Hindlimb muscle (tissue), 1 donor: ENCODE measurements around the gene KCTD11. TPM values are rescaled to one million over a fixed set of nuclear protein-coding genes. Genes with fewer than 3 reads are reported as not detected.

Source experiments
- DNase-seq: peaks from one replicate; pipeline ENCODE4 v3.0.0-alpha.2; 2013
- polyA plus RNA-seq: library from polyadenylated mRNA; unstranded; fragments of 120-200 nt; gene quantifications from one replicate; pipeline ENCODE4 v1.2.1, GENCODE V29; 2013; ENCODE audit not compliant: insufficient read length

KCTD11 gene
- polyA plus RNA-seq, 1 donor: 8.9 TPM

DNA sequence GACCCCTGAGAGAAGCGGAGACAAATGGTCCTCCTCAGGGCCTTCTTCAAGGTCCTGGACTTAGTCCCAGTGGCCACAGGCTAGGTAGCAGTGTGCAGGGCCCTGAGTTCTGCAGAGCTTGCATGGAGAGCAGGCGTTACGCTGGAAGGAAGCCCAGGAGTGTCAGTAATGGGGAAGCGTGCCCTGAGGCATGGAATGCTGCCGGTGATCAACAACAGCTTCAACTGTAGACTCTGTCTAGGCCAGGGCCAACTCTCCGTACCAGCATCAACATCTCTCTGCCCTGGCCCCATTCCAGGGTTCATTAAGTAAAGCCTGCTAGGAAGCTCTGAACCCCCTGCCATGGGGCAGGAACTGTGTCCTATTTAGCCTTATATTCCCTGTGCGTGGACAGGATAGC is 28.4 kb downstream of the KCTD11 start:
- DNase-seq: no peak

DNA sequence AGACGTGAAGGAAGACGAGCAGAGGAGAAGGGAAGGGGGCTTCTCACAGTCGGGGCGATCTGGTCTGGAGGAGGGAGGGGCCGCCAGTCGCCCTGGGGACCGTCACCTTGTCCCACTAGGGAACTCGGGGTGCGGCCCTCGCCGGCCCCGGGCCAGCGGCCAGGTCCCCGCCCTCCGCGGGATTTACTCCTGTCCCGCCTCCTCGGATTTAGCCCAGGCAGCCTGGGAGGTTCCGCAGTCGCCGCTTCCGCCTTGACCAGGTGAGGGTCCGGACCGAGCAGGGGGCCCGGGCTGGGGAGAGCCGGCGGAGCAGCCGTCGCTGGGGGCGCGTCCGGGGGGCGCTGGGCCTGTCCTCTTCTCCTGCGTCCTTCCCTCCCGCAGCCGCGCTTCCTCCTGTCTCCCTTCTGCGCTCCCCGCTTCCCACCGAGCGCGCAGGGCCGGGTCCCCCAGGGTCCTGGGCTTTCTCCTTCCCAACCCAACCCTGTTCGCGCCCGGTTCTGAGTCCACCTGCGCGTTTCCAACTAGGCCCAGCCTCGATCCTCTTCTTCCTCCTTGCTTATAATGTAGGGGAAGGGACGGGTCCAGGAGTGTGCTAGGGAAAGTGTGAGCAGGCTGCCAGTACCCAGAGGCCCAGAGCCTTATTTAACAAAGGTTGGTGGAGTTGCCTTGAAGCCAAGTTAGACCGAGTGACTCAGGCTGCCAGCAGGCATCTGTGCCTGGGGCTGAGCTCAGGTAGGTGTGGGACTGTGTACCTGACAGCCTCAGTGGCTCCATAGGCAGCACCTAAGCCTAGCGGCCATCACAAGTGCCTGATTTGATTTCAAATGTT is 29.1 kb downstream of the KCTD11 start, which contains the start of gene TNK1:
Gene TNK1 (plus strand): TSS at position 235 of the 829 bp plus-strand sequence. CDS start 1,838 bp downstream, outside the sequence.
- no peak for DNase-seq

DNA sequence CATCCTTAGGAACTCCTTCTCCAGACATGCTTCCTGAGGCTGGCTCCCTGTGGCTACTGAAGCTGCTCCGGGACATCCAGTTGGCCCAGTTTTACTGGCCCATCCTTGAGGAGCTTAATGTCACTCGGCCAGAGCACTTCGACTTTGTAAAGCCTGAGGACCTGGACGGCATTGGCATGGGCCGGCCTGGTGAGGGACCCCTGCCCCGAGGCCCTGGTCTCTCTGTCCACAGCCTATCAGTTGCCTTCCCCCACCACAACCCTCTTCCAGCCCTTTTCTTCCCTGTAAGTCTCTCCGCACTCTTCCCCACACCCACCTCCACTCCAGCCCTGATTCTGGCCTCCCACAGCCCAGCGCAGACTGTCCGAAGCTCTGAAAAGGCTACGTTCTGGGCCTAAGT is 30.9 kb downstream of the KCTD11 start:
- no peak for DNase-seq

DNA sequence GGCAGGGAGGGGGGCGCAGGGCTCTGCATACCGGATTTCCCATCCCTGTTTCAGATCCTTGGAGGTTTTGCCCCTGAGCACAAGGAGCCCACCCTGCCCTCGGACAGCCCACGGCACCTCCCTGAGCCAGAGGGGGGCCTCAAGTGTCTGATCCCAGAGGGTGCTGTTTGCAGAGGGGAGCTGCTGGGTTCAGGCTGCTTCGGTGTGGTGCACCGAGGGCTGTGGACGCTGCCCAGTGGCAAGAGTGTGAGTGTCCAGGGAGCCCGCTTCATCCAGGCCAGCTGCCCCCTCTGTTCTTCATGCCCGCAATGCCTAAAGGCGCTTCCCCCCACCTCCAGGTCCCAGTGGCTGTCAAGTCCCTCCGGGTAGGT is 31.4 kb downstream of the KCTD11 start:
- no peak for DNase-seq

DNA sequence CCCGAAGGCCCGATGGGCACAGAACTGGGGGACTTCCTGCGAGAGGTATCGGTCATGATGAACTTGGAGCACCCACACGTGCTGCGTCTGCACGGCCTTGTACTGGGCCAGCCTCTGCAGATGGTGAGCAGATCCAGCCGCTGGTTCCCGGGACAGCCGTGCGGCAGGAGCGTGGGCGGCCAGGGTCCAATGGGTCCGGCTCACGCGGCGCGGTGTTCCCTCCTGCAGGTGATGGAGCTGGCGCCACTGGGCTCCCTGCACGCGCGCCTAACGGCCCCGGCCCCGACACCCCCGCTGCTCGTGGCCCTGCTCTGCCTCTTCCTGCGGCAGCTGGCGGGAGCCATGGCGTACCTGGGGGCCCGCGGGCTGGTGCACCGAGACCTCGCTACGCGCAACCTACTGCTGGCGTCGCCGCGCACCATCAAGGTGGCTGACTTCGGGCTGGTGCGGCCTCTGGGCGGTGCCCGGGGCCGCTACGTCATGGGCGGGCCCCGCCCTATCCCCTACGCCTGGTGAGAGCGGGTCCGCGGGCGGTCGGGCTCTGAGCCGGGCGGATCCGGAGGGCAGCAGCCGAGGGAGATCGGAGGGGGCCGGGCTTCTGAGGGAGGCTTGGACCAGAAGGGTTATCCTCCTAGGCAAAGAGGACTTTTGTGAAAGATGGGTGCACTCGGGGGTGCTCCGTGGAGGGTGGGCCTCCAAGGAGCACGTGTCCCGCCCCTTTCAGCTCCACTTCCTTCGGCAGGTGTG is 32.0 kb downstream of the KCTD11 start:
- no peak for DNase-seq

DNA sequence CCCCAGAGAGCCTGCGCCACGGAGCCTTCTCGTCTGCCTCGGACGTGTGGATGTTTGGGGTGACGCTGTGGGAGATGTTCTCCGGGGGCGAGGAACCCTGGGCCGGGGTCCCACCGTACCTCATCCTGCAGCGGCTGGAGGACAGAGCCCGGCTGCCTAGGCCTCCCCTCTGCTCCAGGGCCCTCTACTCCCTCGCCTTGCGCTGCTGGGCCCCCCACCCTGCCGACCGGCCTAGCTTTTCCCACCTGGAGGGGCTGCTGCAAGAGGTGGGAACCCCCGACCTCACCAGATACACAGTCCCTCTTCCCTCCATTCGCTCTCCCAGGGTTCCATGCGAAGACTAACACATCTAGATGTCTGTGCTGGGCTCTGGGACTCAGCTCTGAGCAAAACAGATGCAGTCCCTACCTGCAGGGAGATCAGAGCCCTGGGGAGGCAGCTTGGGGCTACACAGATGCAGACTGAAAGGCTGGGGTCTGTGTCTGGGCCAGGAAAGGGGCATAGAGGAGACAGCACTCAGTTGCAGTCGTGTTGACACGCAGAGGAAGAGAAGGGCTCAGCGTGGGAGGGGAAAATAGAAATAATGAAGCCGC is 32.6 kb downstream of the KCTD11 start:
- no peak for DNase-seq

DNA sequence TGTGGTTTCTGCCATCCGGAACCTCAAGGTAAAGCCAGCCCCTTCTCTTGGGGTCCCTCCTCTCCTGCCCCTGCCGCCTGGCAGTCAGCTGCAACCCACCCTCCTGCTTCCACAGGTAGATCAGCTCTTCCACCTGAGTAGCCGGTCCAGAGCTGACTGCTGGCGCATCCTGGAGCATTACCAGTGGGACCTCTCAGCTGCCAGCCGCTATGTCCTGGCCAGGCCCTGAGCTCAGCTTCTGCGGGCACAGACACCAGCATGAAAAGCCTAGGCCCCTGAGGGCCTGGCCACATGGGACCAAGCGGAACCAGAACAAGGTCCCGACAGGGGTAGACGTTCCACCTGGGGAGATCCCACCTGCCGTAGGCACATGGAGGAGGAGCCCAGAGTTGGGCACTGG is 36.9 kb downstream of the KCTD11 start:
- no peak for DNase-seq

DNA sequence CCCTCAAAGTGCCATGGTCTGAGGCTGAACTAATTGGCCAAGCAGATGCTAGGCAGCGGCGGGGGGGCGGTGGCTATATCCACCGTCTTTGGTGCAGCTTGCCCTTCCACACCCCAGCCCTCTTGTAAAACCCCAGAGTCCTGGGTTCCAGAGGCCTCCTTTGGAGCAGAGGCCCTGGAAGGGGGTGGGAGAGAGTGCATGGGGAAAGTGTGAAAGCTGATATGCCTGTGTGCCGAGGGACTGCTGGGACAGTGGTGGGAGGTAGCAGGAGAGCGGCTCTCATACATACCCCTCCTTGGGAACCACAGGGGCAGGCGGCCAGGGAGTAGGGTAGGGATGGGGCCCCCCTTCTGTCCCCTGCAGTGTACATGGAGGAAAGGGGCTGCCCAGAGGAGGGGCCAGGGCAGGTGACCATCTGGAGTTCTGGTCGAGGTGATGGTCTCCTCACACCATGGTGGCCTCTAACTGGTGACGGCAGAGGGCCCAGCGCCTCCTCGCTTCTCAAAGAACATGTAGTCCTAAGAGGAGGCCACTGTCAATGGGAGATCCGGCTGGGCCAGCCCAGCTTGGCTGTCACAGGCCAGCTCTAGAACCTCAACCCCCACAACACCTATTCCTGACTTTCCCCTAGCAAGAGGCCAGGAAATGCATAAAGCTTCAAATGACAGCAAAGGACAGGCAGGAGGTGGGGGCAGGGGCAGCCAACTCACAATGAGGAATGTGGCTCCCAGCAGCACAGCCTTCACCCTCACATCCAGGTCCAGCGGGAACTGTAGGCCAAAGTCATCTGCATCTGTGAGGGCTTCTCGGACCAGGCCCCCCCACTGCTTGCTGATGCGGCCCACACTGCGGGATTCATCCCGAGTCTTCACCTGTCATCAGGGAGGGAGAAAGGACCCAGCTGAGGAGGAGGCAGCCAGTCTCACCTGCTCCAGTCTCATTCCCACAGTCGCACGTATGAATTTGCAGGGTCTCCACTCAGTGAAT is 38.3 kb downstream of the KCTD11 start:
- no peak for DNase-seq

DNA sequence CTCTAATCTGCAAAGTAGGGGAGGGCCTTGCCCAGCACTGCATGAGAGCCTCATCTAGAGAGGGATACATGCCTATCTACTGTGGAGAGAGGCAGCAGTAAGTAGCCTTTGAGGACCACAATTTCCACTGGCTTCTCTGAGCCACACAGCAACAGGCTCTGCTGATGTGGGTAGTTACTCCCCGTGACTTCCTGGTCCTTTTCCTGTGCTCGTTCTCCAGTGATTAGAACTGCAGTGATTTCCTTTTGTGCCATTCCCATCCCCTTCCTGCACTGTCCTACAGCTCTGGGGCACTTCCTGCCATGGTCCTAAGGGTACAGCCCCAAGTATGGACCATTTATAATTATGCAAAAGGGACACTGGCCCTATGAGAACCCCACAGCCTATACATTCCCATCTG is 39.3 kb downstream of the KCTD11 start:
- no peak for DNase-seq

DNA sequence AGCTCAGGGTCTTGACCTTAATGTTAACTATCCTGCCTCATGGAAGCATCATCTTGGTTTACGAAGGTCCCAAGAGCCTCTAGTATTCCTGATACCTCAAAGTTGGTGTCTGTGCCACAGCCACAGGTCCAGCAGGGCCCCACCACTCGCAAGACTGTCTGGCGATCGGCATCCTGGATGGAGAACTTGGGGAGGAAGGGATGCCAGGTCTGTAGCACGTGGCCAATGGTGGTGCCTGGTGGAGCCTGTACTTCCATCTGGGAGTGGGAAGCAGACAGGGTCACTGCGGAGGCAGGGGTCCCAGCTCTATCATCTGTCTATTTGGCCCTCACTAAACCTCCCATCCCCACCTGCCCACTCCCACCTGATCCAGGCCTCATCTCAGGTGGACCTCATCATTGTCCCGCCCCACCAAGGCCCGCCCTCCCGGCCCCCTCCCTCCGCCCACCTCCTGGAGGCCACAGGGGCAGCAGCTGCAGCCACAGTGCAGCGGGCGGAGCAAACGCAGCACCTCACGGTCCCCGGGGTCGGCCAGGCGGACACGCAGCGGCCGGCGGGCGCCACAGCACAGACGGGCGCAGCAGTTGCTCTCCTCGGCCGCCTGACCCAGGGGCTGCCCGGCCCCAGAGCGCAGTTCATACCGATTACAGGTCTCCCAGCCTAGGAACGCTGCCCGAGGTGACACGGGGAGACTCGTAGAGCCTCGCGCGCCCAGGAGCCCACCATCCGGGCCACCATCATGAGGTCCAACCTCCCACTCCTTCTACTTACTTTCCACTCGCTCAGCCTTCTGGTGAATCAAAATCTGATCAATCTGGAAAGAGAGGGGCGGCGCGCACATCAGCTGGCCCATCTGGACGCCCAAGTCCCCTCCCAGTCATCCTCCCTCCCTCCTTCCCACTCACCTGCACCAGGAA is 41.0 kb downstream of the KCTD11 start:
- no peak for DNase-seq

DNA sequence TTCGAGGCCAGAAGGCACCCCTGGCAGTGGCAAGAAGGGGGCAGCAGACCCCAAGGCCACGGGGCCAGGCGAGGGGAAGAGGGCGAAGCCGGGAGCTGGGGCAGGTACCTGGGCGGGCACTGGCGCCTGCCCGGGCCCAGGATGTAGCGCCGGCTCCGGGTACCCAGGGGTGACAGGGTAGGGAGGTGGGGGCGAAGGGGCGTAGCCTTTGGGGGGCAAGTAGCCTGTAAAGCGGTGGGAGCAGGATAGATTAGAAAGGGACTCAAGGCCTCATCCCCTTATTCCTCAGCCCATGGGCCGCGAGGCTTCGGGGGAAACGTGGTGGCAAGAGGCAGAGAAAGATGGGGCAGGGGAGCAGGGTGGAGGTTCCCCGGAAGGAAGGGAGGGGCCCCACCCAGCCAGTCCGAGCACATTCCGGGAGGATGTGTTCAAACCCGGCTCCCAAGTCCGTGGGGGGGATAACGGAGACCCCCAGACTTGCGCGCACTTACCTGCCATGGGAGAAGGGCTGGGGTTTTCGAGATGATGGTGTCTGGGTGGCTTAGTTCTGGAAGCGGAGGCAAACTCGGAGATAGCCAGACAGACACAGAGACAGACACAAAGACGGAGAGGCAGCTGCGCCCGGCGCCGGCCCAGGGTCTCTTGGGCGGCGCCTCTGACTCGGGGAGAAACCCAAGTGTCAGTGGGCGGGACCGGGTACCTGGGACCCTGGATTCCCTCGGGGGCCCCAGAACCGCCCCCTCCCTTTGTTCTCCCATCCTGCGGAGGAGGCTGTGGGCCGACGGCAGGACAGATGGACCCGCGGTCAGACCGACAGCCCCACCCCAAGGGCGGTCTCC is 41.9 kb downstream of the KCTD11 start:
- DNase-seq: no peak

DNA sequence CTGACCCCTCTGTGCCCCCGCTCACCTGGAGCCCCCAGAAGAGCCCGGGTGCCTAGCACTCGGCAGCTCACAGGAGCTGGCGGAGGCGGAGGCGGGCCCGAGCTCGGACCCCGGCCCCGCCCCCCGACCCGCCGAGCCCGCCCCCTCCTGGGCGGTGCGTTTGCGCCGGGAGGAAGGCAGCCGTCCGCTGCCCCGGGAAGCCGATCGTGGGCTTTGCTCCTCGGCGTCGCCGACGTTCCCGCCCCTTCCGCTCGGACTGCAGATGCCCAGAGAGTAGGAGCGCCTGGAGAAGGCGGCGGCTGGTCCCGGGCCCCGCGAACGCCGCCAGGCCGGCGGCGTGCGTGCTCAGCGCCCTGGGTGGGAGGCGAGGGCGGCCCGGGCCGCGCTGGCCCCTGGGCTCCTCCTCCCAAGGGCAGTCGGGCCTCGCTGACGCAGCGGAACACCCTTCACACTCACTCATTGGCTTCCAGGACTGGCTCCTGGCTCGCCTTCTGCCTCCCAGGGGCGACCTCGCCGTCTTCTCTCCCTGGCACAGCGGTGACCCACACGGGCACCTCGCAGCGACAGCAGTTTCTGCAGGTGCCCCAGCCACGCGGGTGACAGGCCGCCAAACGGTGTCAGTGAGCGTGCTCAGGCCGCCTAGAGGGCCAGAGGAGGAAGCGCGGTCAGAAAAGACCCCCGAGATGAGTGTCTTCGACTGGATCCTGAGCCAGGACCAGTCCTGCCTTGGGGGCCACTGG is 42.7 kb downstream of the KCTD11 start, which contains the start of gene PLSCR3:
Gene PLSCR3 (minus strand): TSS at position 74 of the 740 bp plus-strand sequence. CDS start 415 bp downstream, outside the sequence.
- peak; percentile 86 for DNase-seq

DNA sequence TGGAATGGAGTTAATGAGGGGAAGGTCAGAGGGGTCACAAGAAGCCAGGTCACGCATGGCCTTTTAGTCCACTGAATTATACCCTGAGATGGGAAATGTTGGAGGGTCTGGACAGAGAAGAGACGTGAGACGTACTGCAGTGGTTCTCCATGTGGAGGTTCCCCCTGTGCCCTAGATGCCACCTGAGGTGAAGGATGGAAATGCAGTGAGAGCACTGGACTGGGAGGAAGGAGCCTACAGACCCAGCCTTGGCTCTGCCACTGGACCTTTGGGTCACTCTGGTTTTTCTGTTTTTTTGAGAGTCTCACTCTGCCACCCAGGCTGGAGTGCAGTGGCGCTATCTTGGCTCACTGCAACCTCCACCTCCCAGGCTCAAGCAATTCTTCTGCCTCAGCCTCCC is 44.2 kb downstream of the KCTD11 start:
- no peak for DNase-seq

DNA sequence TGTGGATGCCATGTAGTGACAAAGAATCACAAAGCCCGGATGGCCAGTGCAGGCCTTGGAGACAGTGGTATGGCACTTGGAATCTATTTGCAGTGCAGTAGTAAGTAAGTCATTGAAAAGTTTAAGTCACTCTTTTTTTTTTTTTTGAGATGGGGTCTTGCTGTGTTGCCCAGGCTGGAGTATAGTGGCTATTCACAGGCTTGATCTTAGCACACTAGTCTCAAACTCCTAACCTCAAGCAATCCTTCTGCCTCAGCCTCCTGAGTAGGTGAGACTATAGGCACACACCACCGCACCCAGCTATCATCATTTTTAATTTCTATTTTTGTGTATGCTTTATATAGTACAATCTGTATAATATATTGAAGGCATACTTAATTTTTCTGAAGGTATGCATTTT is 46.6 kb downstream of the KCTD11 start:
- DNase-seq: no peak

DNA sequence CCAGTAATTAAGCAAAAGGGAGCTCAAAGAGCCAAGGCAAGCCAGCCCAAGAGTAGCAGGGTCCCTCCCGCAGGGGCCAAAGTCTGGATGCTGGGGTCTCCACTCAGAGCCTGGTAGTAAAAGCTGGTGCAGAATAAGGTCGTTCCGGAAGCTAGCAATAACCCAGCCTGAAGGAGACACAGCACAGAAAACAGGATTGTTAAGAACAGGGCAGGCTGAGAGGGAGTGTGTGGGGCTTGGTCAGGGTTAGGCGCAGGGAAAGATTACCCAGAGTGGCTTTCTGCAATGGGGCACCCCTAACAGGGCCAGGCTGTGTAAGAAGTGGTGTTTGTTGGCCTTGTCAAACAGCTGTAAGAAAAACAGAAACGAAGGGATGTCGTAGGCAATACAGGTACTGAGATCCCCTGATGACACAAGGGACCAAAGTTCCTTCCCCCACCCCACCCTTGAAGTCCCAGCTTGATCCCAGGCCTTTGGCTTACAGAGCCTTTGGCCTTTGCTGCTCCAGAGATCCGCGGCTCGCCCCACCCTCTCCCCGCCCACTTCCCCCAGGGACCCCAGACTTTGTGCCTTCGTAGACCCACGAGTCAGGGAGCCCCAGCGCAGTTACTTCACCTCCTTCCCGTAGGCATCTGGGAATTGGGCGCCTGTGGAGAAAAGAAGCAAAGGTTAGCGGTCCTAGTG is 51.2 kb downstream of the KCTD11 start:
- DNase-seq: no peak

DNA sequence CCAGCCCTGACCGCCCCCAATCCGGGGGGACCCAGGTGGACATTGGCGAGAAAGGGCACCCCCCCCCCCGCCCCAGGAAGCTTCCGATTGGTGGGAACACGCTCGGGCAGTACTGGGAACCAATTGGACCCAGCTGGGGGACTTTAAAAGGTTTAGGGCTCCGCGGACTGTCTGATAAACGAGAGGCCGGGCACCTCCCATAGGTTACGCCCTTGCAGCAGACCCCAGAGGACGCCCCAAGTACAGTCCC is 51.7 kb downstream of the KCTD11 start:
- no peak for DNase-seq

DNA sequence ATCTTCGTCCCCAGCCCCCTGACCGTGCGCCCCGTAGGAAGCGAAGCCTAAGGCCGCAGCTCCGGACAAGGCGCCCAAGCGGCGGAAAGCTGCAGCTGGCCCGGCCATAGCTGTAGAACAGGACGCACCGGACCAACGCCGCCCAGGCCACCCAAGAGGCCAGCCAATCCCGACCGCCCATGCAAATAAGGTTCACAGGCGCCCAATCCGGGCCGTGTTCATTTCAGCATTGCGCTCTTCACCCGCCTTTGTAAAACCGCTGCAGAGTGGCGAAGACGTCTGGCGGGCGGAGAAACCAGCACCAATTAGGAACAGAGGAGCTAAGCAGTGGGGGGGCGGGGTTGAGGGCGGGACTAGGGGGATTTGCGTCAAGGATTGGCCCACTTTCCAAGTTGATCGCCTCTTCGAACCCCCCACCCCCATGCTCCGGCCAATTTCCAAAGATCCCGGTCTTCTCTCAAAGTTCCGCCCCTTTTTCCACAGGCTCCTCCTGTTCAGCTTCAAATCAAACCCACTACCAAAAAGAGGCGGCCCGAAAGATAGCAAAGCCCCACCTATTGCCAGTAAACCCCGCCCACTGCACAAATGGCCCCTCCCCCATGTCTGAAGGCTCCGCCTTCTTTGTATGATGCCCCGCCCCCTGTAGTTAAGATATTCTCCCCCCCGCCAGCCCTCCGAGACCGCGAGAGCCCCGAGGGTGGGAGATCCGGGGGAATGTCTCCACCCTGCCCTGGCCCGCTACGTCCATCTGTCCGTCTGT is 52.2 kb downstream of the KCTD11 start, which contains the start of gene TMEM256:
Gene TMEM256 (minus strand): TSS at position 121 of the 760 bp plus-strand sequence. CDS start 13 bp downstream, at position 108.
- DNase-seq: peak; percentile 99
